HG03520 (cell line): ENCODE measurements around the gene IP6K1.
A peak's percentile ranks its signal among the peaks of the same experiment; 100 is the strongest.
"Not testable (repeated sequence)": the region's sequence is repeated elsewhere in the genome, so short reads cannot be mapped to it uniquely, and the experiment has no call there.

Experiments
- ATAC-seq: cut with Tn5 transposase; IDR thresholded peaks from one replicate; pipeline ENCODE4 v1.9.1; 2021; ENCODE audit warnings: mild to moderate bottlenecking, moderate library complexity; ENCODE audit not compliant: unreplicated experiment

The IP6K1 gene

DNA sequence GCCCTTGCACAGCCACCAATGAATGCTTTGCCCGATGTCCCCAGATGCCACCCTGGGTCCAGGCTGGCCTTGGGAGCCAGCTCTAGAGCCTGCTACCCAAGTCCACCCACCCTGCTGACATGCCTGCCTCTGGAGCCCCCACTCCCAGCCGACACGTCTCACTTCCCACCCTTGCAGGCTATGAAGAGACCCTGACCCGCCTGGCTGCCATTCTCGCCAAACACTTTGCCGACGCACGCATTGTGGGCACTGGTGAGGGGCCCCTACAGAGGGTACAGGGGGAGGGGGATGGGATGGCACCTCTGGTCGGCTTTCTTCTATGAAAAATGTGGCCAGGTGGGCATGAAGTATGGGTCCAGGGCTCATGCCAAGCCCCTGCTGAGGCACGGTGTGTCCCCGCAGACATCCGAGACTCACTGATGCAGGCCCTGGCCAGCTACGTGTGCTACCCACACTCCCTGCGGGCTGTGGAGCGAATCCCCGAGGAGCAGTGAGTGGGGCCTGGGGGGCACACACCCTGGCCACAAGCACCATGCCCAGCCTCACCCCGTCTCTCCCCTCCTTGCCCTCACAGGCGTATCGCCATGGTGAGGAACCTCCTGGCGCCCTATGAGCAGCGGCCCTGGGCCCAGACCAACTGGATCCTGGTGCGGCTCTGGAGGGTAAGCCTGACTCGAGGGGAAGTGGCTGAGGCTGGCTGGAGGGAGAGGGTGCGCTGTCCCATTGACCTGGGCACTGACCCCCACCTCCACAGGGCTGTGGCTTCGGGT, 72.8 kb downstream of the IP6K1 start:
- ATAC-seq, result no peak

DNA sequence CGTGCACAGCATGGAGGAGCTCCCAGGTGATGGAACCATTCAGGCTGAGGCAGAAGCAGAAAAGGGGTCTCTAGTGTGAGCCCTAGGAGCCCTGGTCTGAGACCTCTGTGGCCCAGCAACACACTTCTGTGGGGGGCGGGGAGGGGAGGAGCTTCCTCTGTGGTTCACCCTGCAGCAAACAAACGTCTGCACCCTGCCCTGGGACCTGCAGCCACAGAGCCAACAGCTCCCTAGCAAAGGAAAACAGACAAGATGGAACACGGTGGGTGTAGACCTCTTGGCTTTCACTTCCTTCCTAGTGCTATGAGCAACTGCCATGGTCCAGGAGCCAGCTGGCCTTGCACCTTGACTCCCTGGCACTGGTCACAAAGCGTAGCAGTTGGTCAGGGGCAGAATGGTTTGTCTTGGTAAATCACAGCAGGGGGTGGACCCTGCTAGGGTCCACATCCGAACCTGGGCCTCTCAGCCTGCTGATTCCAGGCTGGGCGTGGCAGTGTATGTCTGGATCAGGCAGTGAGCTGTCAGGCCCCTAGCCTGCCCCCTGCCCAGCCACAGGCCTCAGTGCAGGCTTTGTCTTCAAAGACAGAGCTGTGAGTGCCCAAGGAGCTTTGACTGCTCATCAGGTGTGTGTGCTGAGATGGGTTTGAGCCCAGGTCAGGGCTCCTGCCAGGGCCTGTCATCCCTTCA, 73.6 kb downstream of the IP6K1 start:
- no peak for ATAC-seq

DNA sequence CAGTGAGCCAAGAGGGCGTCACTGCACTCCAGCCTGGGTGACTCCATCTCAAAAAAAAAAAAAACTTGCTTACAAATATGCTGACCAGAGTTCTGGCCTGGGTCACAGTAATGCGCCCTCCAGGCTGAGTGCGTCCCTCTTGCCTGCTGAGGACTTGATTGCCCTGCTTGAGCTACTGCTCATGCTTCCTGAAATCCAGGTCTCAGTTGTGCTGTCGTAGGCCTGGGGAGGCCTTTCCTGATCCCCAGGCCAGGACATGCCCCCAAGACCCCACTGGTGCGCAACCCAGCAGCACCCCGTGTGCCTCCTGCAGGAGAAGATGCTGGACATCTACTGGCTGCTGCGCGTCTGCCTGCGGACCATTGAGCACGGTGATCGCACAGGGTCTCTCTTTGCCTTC, 74.2 kb downstream of the IP6K1 start:
- ATAC-seq, result no peak

DNA sequence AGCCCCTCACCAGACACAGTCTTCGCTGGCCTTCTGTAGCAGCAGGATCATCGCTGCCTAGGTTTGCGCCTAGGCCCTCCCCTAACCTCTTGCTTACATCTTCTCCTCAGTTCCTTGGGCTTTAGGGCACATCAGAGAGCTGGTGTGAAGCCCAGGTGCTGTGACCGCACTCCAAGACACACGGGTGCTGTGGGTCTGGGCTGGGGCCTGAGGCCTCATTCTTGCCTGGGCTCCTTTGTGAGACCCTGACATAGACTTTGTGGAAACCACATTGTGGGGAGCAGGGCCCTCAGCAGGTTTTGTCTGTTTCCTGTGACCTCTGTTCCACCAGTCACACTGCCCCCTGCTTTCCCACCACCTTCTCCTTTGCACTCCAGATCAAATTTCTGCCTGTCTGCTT, 74.9 kb downstream of the IP6K1 start:
- no peak for ATAC-seq

DNA sequence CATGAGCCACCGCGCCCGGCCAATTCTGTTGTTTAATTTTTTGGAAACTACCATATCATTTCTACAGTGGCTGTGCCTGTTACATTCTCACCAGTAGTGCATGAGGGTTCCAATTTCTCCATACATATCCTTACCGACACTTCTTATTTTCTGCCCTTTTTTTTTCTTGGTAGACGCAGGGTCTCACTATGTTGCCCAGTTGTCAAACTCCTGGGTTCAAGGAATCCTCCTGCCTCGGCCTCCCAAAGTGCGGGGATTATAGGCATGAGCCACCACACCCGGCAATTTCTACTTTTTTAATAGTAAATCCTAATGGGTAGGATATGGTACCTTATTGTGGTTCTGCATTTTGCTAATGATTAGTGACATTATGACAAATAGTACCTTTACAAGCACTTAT, 76.5 kb downstream of the IP6K1 start:
- ATAC-seq, result no peak

DNA sequence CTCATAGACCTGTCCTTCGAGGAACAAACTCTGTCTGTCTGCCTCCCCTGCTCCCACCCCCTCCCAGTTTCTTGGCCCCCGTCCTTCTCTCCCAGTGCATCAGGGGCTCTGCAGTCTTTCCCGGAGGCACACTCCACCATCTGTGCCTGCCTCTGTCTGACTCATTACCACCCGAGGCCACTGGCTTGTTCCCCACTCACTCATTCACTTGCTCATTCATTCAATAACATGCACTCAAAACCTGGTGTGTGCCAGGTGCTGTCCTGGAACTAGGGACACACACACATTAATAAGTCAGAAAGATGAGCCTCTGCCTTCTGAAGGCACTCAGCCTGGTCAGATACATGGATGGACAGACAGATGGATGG, 79.2 kb downstream of the IP6K1 start:
- no peak for ATAC-seq

DNA sequence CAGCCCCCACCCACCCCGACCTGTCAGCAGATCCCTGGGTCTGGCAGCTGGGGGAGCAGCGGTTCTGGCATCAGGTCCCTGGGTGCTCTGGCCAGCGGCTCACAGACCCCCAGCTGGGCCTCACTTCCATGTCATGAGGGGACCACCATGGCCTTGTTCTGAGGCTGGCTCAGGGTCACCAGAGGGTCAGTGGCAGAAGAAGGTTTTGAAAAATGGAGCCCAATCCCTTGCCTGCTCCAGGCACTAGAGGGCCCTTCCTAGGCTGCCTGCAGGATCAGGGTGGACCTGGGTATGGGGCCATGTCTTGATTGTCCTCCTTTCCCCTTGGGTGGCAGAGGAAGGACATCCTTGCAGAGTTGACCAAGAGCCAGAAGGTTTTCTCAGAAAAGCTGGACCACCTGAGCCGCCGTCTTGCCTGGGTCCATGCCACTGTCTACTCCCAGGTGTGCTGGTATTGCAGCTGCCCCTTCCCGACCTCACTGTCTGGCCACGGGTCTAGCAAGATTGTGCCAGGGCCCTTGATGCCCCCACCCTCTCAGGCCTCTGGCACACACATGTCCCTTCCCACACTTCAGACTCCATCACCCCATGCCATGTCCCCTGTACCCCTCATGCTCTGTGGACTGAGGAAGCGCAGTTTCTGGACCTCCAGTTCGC, 79.8 kb downstream of the IP6K1 start:
- no peak for ATAC-seq

DNA sequence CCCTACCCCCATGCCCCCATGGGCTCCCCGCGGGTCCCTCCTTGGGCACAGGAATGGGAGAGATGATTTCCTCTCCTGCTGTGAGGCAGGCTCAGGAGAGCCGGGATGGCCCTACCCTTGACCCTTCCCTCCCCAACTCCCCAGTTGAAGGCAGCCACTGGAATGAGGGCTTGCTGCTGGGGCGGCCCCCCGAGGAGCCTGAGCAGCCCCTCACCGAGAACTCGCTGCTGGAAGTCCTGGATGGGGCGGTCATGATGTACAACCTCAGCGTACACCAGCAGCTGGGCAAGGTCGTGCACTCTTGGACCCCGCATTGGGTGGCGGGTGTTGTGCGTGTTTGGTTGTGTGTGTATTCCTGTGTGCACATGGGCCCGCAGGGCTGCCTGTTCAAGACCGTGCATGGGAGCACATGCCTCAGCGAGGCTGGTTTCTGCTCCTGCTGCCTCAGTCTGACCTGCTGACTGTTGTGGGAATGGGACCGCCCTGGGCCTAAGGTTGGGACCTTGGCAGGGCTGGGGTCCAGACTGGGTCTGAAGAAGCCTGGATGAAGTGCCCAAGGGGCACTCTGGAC, 80.9 kb downstream of the IP6K1 start:
- no peak for ATAC-seq

DNA sequence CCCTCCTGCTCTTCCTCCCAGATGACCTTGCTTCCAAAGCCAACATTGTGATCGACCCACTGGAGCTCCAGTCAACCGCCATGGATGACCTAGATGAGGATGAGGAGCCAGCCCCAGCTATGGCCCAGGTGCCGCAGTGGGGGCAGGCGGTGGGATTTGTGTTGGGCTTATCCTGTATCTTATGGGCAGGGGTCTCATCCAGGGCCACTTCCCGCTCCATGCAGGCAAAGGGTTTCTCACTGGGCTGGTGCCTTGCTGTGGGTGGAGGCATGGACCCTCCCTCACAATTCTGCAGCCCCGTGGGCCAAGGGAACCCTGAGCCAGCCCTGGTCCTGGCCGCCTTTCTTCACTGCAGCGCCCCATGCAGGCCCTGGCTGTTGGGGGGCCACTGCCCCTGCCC, 81.7 kb downstream of the IP6K1 start:
- ATAC-seq, result no peak

DNA sequence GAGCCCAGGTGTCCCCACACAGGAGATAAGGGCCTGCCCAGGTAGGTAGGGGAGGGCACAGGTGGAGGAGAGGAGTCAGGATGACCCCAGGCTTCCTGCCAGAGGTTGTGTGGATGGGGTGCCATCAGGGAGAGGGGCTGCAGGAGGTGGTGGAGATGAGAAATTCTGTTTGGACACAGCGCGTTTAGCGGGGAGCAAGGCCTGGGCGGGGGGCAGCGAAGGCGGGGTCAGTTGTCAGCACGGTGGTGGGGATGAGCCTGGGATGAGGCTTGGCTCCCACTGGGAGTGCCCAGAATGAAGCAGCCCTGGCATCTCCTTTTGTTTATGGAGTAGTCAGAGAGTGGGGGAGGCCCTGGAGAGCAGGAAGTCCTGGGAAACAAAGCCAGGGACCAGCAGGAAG, 82.4 kb downstream of the IP6K1 start:
- no peak for ATAC-seq

DNA sequence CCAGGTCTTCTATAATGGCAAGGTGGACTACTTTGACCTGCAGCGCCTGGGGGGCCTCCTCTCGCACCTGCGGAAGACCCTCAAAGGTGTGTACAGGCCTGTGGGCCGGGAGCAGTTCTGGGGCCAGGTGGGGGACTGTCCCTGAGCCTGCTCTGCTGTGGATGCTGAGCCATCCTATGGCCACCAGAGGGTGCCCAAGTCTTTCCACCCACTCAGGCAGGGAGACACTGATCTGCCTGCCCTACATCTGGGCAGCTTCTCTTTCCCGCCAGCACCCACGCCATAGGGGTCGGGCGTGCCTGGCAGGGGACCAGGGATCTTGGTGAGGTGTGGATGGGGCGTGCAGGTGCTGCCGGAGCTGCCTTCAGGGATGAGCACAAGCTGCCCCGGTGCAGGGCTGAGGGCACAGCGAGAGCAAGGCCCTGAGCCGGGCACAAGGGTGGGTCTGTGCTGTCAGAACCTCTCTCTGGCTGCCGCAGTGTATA, 82.9 kb downstream of the IP6K1 start:
- ATAC-seq, result peak; percentile 85

DNA sequence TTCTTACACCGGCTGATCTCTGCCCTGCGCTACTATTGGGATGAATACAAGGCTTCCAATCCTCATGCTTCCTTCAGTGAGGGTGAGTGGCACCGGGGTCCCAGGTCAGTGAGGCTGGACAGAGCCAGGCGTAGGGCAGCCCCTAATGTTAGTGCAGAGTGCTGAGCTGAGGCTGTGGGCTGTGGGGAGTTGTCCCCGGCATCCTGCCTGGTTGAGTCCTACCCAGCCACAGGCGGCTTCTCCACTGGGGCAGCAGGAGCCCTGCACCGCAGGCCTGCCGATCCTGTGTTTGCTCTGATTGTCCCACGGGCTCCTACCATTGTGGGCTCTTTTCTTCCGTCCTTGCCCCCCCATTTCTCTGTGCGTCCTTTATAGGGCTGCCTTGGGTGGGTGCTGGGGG, 83.7 kb downstream of the IP6K1 start:
- ATAC-seq, result no peak

DNA sequence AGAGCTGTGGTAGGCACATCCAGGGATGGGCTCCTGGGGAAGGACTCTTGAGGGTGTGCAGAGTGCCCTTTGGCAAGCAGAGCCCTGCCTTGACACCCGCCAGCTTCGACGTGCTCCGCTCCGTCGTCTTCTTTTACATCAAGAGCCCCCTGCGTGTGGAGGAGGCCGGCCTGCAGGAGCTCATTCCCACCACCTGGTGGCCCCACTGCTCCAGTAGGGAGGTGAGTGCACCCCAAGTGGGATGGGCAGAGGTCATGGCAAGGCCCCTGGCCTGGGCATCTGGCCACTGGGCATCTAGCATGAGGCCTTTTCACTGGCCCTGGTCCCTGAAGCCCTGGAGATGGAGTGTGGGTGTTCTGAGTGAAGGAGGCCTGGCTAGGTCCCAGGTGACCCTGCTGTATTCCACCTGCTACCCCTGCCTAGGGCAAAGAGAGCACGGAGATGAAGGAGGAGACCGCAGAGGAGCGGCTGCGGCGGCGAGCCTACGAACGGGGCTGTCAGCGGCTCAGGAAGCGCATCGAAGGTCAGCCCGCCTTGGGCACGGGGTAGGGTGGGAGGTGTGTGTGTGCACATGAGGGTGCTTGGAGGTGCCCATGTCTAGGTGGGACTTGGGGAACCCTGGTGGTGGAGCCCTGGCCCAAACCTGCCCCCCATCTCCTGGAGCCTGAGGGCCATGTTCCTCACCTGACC, 84.8 kb downstream of the IP6K1 start:
- no peak for ATAC-seq

DNA sequence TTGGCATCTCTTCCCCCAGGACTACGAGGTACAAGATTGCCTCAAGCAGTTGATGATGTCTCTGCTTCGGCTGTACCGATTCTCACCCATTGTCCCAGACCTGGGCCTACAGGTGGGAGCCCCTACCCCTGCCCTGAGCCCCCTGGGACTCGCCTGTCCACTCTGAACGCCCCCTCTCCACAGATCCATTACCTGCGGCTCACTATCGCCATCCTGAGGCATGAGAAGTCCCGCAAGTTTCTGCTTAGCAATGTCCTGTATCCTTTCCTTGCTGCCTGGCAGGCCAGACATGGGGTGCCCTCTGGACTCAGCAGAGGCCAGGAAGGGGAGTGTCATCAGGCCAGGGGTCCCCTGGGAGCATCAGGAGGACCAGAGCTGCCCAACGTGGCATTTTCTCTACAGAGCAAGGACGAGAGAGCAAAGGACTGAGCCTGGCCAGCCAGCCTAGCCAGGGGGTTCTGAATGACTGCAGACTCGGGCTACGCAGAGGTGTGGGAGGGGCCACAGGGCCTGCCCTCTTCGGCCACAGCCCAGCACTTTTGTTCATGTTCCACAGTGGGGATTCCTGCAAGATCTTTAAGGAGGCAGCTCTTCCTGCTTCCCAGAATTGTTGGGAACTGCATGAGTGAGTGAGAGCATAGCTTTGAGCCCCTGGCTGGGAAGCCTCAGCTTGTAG, 85.8 kb downstream of the IP6K1 start:
- no peak for ATAC-seq

DNA sequence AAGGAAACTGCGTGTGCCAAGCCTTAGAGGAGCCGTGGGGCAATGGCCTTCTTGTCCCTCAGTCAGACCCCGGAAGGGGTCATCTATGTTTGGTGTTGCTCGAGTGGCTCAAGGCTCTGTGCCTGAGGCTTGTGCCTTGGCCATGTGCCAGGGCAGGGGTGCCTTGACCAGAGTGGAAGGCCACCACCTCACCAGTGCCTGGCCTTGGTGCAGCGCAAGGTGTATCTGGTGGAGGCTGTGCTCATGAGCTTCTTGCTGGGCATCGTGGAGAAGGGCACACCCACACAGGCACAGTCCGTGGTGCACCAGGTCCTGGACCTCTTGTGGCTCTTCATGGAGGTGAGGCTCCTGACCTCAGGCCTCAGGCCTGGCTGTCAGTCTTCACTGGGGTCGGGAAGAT, 86.3 kb downstream of the IP6K1 start:
- no peak for ATAC-seq

DNA sequence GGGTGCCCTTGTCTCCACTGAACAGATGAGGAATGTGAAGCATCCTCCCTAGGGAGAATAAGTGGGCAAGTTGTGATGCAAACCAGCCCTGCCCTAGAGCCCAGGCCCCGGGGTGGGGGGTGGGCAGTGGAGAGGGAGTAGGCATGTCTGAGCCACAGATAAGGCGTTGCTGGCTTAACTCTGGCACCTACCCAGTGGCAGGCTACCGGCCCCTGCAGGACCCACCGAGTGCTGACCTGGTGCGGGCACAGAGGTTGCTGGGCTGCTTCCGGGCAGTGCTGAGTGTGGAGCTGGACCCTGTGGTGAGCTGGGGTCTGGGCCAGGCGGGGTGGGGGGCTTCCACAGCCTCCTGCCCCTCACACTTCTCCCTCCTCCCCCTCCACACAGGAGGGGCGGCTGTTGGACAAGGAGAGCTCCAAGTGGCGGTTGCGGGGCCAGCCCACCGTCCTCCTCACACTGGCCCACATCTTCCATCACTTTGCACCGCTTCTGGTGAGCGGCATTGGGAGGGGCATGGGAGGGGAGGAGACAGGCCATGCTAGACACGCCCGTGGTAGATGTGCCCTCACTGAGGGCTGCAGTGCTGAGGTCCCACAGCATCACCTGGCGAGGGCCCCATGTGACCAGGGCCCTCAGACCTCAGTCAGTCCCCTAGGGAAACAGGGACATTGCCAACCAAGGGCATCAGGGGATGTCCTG, 86.9 kb downstream of the IP6K1 start:
- ATAC-seq, result no peak

DNA sequence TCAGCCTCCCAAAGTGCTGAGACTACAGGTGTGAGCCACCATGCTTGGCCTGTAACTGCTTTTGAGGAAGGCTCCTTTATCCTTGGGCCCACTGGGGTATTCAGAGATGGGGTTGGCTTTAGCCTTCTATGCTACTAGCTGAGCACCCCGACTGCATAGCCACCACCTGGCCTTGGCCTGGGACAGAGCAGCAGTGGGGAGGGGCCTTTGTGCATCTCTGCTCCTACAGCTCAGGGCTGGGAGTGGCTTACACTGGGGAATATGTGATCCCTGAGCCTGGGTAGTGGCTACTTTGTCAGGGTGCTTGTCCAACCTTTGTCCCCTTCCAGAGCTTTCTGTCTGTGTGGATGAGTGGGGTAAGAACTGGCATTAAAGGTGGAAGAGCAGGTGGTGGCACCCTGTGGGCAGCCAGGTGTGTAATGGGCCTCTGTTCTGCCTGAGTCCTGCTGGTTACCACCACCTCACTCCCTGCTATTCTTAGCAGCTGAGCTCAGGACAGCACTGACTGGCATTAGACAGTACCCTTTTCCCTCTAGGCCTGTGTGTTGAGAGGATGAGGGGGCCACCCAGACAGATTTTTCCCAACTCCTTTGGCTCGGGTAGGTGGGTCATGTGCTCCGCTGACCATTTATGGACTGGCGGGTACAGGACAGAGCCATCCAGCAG, 90.9 kb downstream of the IP6K1 start:
- ATAC-seq, result not testable (repeated sequence)

DNA sequence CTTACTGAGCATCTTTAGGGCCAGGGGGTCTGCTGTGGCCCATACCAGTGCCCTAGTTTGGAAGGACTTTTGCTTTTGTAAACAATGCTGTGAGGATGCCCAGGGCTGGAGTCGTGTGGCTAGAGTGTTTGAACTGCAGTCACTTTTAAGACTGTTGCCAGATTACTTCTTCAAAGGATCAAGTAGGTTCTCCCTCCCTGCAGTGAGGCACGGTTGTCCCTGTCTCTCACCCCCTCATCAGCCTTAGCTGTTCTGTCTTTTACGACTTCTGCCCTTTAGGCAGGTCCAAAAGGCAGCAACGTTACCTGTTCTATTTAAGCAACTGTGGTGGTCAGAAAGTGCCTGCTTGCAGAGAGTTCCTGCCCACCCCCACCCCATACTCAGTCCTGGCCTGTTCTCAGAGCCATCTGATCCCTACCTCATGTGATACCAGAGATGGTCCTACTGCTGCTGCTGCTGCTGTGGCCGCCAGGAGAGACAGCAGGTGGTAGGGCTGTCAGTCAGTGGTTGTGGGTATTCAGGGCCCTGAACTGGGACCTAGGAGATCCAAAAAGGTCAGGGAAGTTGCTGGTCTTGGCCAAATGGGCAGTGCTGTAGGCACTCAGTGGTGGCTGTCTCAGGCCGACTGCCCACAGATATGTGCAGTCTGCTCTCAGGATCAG, 91.8 kb downstream of the IP6K1 start:
- not testable (repeated sequence) for ATAC-seq

DNA sequence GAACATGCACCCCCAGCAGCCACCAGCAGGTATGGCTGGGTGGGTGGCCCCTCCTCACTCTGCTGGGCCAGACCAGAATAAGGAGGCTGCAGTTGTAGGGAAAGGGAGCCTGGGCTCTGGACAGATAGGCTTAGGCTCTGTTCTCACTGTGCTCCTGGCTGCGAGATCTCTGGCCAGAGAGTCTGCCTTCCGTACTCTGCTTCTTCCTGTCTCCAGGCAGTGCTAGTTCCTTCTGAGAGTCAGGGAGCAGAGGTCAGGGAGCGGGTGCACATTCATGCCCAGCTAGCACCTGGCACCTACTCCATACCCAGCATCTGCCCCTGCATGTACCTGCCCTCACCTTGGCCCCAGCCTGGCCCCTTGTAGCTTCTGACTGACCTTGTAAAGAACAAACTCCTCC, 94.9 kb downstream of the IP6K1 start:
- ATAC-seq, result not testable (repeated sequence)
